GM12864 (cell line): ENCODE measurements around the gene VPS4A.

Source experiments
- DNase-seq: peaks from one replicate; pipeline ENCODE4 v3.0.0-alpha.2; 2011; ENCODE audit warnings: low read depth
- H3K4me3 ChIP-seq: 2 replicates; pipeline ENCODE4 v1.5.1; 2011; ENCODE audit warnings: mild to moderate bottlenecking, low read depth, low read length, control low read depth
- TF ChIP-seq, protein P1 (sequence below): IDR thresholded peaks from 2 replicates; pipeline ENCODE4 v1.5.1; 2011; ENCODE audit warnings: low read depth, mild to moderate bottlenecking, moderate library complexity, low read length, control low read depth, inconsistent platforms; ENCODE audit errors: missing control alignments

Gene VPS4A

DNA sequence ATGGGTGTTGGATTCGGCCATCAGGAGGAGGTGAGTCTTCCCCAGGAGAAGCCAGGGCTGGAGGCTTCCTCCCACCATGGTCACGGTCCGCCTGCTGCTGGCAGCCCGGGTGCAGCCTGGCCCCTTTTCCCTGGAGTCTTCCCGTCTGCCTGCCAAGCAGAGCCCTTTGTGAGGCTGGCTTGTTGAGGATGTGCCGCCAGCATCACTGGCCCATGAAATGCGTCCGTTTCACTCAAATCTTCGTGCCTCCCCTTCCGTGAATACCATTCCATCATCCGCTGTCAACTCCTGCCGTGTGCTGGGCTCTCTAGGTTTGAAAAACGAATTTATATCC lies 9.6 kb downstream of the VPS4A start:
- H3K4me3 ChIP-seq: no peak overlapping the region
- TF ChIP-seq, protein P1, sequence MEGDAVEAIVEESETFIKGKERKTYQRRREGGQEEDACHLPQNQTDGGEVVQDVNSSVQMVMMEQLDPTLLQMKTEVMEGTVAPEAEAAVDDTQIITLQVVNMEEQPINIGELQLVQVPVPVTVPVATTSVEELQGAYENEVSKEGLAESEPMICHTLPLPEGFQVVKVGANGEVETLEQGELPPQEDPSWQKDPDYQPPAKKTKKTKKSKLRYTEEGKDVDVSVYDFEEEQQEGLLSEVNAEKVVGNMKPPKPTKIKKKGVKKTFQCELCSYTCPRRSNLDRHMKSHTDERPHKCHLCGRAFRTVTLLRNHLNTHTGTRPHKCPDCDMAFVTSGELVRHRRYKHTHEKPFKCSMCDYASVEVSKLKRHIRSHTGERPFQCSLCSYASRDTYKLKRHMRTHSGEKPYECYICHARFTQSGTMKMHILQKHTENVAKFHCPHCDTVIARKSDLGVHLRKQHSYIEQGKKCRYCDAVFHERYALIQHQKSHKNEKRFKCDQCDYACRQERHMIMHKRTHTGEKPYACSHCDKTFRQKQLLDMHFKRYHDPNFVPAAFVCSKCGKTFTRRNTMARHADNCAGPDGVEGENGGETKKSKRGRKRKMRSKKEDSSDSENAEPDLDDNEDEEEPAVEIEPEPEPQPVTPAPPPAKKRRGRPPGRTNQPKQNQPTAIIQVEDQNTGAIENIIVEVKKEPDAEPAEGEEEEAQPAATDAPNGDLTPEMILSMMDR: no peak
- no peak for DNase-seq

GRCh38 chr16:69321080-69321479 lies 9.9 kb downstream of the VPS4A start:
- no peak overlapping the region for H3K4me3 ChIP-seq
- TF ChIP-seq, protein P1: no peak
- DNase-seq: no peak

DNA sequence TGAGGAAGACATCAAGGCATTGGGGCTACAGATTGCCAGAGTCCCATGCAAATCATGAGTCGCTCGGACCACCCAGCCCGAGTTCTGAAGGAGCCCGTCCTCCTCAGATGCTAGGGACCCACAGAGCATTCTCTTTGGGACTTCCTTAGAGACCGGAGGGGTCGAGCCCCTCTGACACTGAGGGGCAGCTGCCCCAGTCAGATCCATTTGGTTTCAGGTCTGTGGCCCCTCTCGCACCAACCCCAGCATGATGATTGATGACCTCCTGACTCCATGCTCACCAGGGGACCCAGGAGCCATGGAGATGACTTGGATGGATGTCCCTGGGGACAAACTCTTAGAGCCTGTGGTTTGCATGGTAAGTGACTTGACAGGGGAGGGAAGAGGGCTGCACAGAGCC lies 11.2 kb downstream of the VPS4A start:
- no peak overlapping the region for H3K4me3 ChIP-seq
- TF ChIP-seq, protein P1: no peak
- no peak for DNase-seq

DNA sequence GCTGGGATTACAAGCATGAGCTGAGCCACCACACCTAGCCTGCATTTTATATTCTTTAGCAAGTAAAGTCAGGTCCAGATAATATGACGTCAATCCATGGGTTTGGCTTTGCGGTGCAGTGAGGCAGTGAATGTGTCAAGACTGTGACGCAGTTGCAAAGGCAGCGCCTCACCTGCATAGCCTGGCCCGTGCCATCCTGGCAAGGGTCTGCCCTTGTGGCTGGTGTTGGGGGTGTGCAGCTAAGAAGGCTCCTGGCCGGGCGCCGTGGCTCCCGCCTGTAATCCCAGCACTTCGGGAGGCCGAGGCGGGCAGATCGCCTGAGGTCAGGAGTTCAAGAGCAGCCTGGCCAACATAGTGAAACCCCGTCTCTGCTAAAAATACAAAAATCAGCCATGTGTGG lies 12.3 kb downstream of the VPS4A start:
- no peak for DNase-seq
- TF ChIP-seq, protein P1: no peak
- H3K4me3 ChIP-seq: no peak overlapping the region

DNA sequence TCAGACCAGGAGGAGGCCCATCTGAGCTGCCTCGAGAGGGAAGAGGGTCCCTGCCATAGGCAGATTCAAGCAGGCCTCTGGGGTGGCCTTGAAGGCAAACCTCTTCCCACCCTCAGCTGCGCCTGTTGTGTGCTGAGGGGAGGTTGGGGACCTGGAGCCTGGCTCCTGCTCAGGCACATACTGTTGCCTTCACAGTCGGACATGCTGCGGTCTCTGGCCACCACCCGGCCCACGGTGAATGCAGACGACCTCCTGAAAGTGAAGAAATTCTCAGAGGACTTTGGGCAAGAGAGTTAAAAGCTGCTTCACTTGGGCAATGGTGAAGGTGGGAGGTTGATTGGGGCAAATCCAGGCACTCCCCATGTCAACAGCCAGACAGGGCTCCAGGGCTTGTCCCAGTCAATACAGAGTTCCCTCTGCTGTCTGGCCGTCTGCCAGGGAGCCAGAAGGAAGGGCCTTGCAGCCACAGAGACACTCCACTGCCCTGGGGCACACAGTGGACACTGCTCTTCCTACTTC lies 12.9 kb downstream of the VPS4A start:
- H3K4me3 ChIP-seq: no peak overlapping the region
- TF ChIP-seq, protein P1: no peak
- DNase-seq: no peak

DNA sequence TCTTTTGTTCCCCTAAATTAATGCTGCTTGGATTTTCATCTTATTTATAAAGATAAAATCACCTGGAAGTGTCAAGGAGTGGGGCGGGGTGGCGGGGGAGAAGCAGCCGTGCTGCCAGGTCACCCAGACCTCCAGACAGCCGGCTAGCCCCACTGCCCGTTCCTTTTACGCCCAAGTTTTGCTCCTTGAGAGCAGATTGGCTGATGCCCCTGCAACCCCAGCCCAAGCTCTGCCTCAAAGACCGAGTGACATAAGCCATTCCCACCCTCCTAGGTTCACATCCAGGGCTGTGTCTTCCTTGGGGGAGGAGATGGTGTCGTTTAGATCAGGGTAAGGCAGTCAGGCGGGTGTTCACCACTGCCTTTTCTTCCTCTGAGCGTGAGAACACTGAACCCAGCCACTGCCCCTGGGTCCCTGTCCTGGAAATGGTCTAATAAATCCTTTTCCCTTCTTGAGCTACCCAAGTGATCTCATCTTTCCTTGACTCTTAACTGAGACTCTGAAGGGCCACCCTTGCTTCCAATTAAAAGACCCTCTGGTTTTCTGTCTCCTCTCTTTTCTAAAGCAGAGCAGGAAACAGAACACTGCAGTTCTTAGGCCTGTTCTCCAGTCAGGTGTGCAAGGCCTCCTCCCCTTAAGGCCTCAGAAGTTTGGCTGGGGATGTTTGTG lies 13.6 kb downstream of the VPS4A start:
- TF ChIP-seq, protein P1: no peak
- no peak overlapping the region for H3K4me3 ChIP-seq
- DNase-seq: no peak

- no peak overlapping the region for H3K4me3 ChIP-seq
- DNase-seq: no peak
- TF ChIP-seq, protein P1: no peak
Measured at GRCh38 chr16:69325784-69326171, 14.6 kb downstream of the VPS4A start.
